Endothelial cell of umbilical vein (primary cell): ENCODE results near the gene TIGD7.

ENCODE experiments used
- CTCF ChIP-seq, 2 donors: IDR thresholded peaks; 1 replicate in 1 of 2; 2 replicates in 1 of 2; pipeline ENCODE4 v1.5.1; 2011; ENCODE audit warnings: low read length in 2 of 2, mild to moderate bottlenecking in 2 of 2, moderate library complexity in 2 of 2, control low read depth in 1 of 2, inconsistent platforms in 1 of 2, low read depth in 1 of 2; ENCODE audit not compliant: insufficient read depth in 1 of 2; ENCODE audit errors: extremely low read depth in 1 of 2
- EZH2 ChIP-seq: IDR thresholded peaks from 2 replicates; pipeline ENCODE4 v1.6.1; 2012; ENCODE audit warnings: borderline replicate concordance, low read depth, mild to moderate bottlenecking, moderate library complexity, low read length, inconsistent platforms; ENCODE audit not compliant: severe bottlenecking
- GATA2 ChIP-seq: IDR thresholded peaks from 2 replicates; pipeline ENCODE4 v1.7.0; 2011; ENCODE audit warnings: low read depth, mild to moderate bottlenecking, moderate library complexity, mixed read lengths, low read length; ENCODE audit not compliant: insufficient read length, insufficient read depth
- MYC ChIP-seq: IDR thresholded peaks from one replicate; pipeline ENCODE4 v1.6.1; 2011; ENCODE audit warnings: mild to moderate bottlenecking, low read depth, low read length
- POLR2A ChIP-seq: IDR thresholded peaks from 2 replicates; pipeline ENCODE4 v1.6.1; 2012; ENCODE audit warnings: low read depth, mild to moderate bottlenecking, control low read depth, low read length
- POLR2AphosphoS5 ChIP-seq: IDR thresholded peaks from 2 replicates; pipeline ENCODE4 v1.6.1; 2012; ENCODE audit warnings: low read depth, mild to moderate bottlenecking, control low read depth, low read length, moderate library complexity; ENCODE audit not compliant: insufficient read depth

- TF ChIP-seq CTCF (IDR thresholded peaks at IDR 0.05; ENCODE audit: extremely low read depth in 1 of 2, insufficient read depth in 1 of 2, low read depth in 1 of 2, low read length in 2 of 2) (peak in 1 of 2 donors; percentile 5), POLR2A (peak; percentile 97), EZH2 (no peak), POLR2AphosphoS5 (peak; percentile 98), GATA2 (no peak), MYC (no peak)
These were observed at the start of gene TIGD7, which contains the start of gene ZNF75A for GRCh38 chr16:3305109-3306068.
